Upper lobe of right lung (tissue), 1 donor: ENCODE results near the gene CDH4. TPM values are rescaled to one million over a fixed set of nuclear protein-coding genes. Genes with fewer than 3 reads are reported as not detected.
"Not testable (repeated sequence)": the region's sequence is repeated elsewhere in the genome, so short reads cannot be mapped to it uniquely, and the experiment has no call there.

ENCODE experiments used
- ATAC-seq: fragments of 200-7000 bp; cut with Tn5 transposase; one replicate; pipeline ENCODE4 v1.9.1; 2020; ENCODE audit warnings: mild to moderate bottlenecking, moderate library complexity
- DNase-seq: peaks from one replicate; pipeline ENCODE4 v3.0.0-alpha.2; 2020
- H3K27ac ChIP-seq: fragments of 200-600 bp; one replicate; pipeline ENCODE4 v1.8.0; 2022
- H3K27me3 ChIP-seq: fragments of 200-600 bp; one replicate; pipeline ENCODE4 v1.8.0; 2022; ENCODE audit warnings: mild to moderate bottlenecking
- H3K36me3 ChIP-seq: fragments of 200-600 bp; one replicate; pipeline ENCODE4 v1.8.0; 2022
- H3K4me1 ChIP-seq: fragments of 200-600 bp; one replicate; pipeline ENCODE4 v1.8.0; 2022
- H3K4me3 ChIP-seq: fragments of 200-600 bp; one replicate; pipeline ENCODE4 v1.8.0; 2022; ENCODE audit warnings: mild to moderate bottlenecking
- H3K9me3 ChIP-seq: fragments of 200-600 bp; one replicate; pipeline ENCODE4 v1.8.0; 2022
- CTCF ChIP-seq: fragments of 200-600 bp; IDR thresholded peaks from one replicate; pipeline ENCODE4 v1.8.0; 2022; ENCODE audit warnings: antibody characterized with exemption
- intact Hi-C: fragments of 100-400 bp; cut with DNase I; formaldehyde crosslinking; loops from one replicate; pipeline ENCODE4 v1.11.0; 2022
- total RNA-seq: library from RNA; stranded (reverse); fragmentation: NEBNext Ultra II Directional; extraction: Animal tissue kit (Norgen Biotek cat#: 25700); gene quantifications from one replicate; pipeline ENCODE4 v1.2.1, GENCODE V29; 2021
- donor health status: DM: no; HTN: yes; CAD: no; lungs with severe emphysema.

Gene CDH4
- total RNA-seq, 1 donor from 2014 or later, result 0.23 TPM

- Histone ChIP-seq H3K4me3 (no peak overlapping the region), H3K4me1 (no peaks in the 10 kb centered on the region), H3K9me3 (no peaks in the 10 kb centered on the region), H3K27me3 (no peaks in the 10 kb centered on the region), H3K36me3 (peaks cover 15% of the 10 kb centered on the region), H3K27ac (no peak overlapping the region)
- ATAC-seq (no peak), DNase-seq (no peak)
- no peak for TF ChIP-seq CTCF
- intact Hi-C loops, result no loop called here
These were observed 726.4 kb downstream of the CDH4 start for GRCh38 chr20:61978491-61978890.

GRCh38 chr20:61979090-61979489, 727.0 kb downstream of the CDH4 start:
- no peak for TF ChIP-seq CTCF
- Histone ChIP-seq H3K27me3 (no peaks in the 10 kb centered on the region), H3K4me3 (no peak overlapping the region), H3K4me1 (no peaks in the 10 kb centered on the region), H3K36me3 (peaks cover 12% of the 10 kb centered on the region), H3K27ac (no peak overlapping the region), H3K9me3 (no peaks in the 10 kb centered on the region)
- DNase-seq (no peak), ATAC-seq (no peak)
- intact Hi-C loops, result no loop called here

- Histone ChIP-seq H3K27me3 (no peaks in the 10 kb centered on the region), H3K9me3 (no peaks in the 10 kb centered on the region), H3K4me3 (no peak overlapping the region), H3K27ac (no peak overlapping the region), H3K4me1 (no peaks in the 10 kb centered on the region), H3K36me3 (peaks cover 9% of the 10 kb centered on the region)
- intact Hi-C loops, result no loop called here
- ATAC-seq (no peak), DNase-seq (no peak)
- TF ChIP-seq CTCF, result no peak
These were observed 727.9 kb downstream of the CDH4 start for GRCh38 chr20:61979701-61980635.

- peak; percentile 84 for ATAC-seq
- Histone ChIP-seq H3K36me3 (peaks cover 6% of the 10 kb centered on the region), H3K27ac (no peak overlapping the region), H3K4me3 (no peak overlapping the region), H3K27me3 (no peaks in the 10 kb centered on the region), H3K9me3 (no peaks in the 10 kb centered on the region), H3K4me1 (no peaks in the 10 kb centered on the region)
- intact Hi-C loops, result no loop called here
- no peak for DNase-seq
- TF ChIP-seq CTCF, result peak; percentile 40
These were observed 728.9 kb downstream of the CDH4 start for GRCh38 chr20:61980647-61981583.

GRCh38 chr20:61981691-61982090, 729.6 kb downstream of the CDH4 start:
- H3K4me3 ChIP-seq, H3K27ac ChIP-seq, H3K27me3 ChIP-seq, intact Hi-C loops, H3K9me3 ChIP-seq, H3K4me1 ChIP-seq, H3K36me3 ChIP-seq, DNase-seq, ATAC-seq: not testable (repeated sequence)
